CD4-positive, CD25-positive, alpha-beta regulatory T cell (primary cell): ENCODE measurements around the gene RASA4. TPM values are rescaled to one million over a fixed set of nuclear protein-coding genes. Genes with fewer than 3 reads are reported as not detected.
"Not testable (repeated sequence)": the region's sequence is repeated elsewhere in the genome, so short reads cannot be mapped to it uniquely, and the experiment has no call there.

ENCODE experiments used
- ATAC-seq, 2 donors: fragments of 150-1000 bp; cut with Tn5 transposase; one replicate each; pipeline ENCODE4 v1.10.0; 2021; ENCODE audit warnings: low read depth in 2 of 2, moderate number of reproducible peaks in 2 of 2, moderate library complexity in 1 of 2
- DNase-seq, 3 donors: peaks; one replicate each; pipeline versions ENCODE4 v3.0.0 to v3.0.0-alpha.2; 2012 to 2022; ENCODE audit warnings: mixed read lengths in 1 of 3
- H3K27ac ChIP-seq: one replicate; pipeline ENCODE4 v1.7.0; 2013; ENCODE audit warnings: mild to moderate bottlenecking, low read length; ENCODE audit not compliant: insufficient read depth, poor library complexity, severe bottlenecking
- H3K27me3 ChIP-seq: one replicate; pipeline ENCODE4 v1.7.0; 2013; ENCODE audit warnings: low read length; ENCODE audit not compliant: control insufficient read depth, insufficient read depth
- H3K36me3 ChIP-seq: one replicate; pipeline ENCODE4 v1.7.0; 2013; ENCODE audit warnings: mild to moderate bottlenecking, low read length, moderate library complexity; ENCODE audit not compliant: control insufficient read depth, insufficient read depth
- H3K4me1 ChIP-seq: 2 replicates; pipeline ENCODE4 v1.7.0; 2013; ENCODE audit warnings: mild to moderate bottlenecking, low read length; ENCODE audit not compliant: insufficient read depth, control insufficient read depth, poor library complexity, severe bottlenecking
- H3K4me3 ChIP-seq: one replicate; pipeline ENCODE4 v1.7.0; 2013; ENCODE audit warnings: low read depth, mild to moderate bottlenecking, low read length, moderate library complexity
- H3K9me3 ChIP-seq, 2 experiments: 1 replicate in 1 of 2; 2 replicates in 1 of 2; pipeline ENCODE4 v1.7.0; 2013; ENCODE audit warnings: low read length in 2 of 2, mild to moderate bottlenecking in 1 of 2, moderate library complexity in 1 of 2; ENCODE audit not compliant: control insufficient read depth in 2 of 2
- H3K27ac Mint-ChIP-seq, 3 donors: one replicate each; pipeline ENCODE4 v1.8.0; 2020 to 2022; ENCODE audit warnings: mild to moderate bottlenecking in 3 of 3, mixed read lengths in 3 of 3, moderate library complexity in 2 of 3
- H3K27me3 Mint-ChIP-seq: one replicate; pipeline ENCODE4 v1.8.0; 2022; ENCODE audit warnings: mild to moderate bottlenecking, mixed read lengths
- H3K36me3 Mint-ChIP-seq: one replicate; pipeline ENCODE4 v1.8.0; 2020; ENCODE audit warnings: mixed read lengths
- H3K4me1 Mint-ChIP-seq, 4 donors: one replicate each; pipeline ENCODE4 v1.8.0; 2020 to 2022; ENCODE audit warnings: mixed read lengths in 4 of 4, mild to moderate bottlenecking in 1 of 4
- H3K4me3 Mint-ChIP-seq, 4 donors: one replicate each; pipeline ENCODE4 v1.8.0; 2020 to 2022; ENCODE audit warnings: mild to moderate bottlenecking in 4 of 4, mixed read lengths in 4 of 4, moderate library complexity in 3 of 4
- H3K9me3 Mint-ChIP-seq, 7 donors: one replicate each; pipeline ENCODE4 v1.8.0; 2020 to 2022; ENCODE audit warnings: mixed read lengths in 7 of 7, mild to moderate bottlenecking in 3 of 7, moderate library complexity in 2 of 7
- polyA plus RNA-seq, 4 donors: library from polyadenylated mRNA; unstranded; fragments of 300-500 nt; fragmentation: Illumina TruSeq; gene quantifications; one replicate each; pipeline ENCODE4 v1.2.3, GENCODE V29; 2021
- total RNA-seq: library from RNA; stranded (reverse); gene quantifications from one replicate; pipeline ENCODE4 v1.2.3, GENCODE V29; 2022

The RASA4 gene
- total and polyA plus RNA-seq, 5 donors from 2014 or later: 17.7 to 67.5 (median 20.2) TPM

DNA sequence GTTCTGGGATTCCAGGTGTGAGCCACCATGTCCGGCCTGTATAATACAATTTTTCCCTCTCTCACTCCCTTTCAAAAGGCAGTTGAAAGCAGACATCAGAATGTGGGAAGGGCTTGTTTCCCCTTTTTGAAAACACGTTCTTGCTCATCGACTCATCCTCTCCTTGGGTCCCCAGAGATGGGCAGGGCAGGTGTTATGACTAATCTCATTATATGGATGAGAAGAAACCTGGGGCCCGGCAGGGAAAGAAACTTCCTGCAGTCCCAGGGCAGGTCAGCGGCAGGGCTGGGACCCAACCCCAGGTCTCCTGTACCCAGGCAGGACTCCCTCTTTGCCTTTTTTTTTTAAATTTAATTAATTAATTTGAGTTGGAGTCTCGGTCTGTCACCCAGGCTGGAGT is 70.2 kb downstream of the RASA4 start:
- H3K27me3 Mint-ChIP-seq, H3K27me3 ChIP-seq, ATAC-seq, H3K4me3 Mint-ChIP-seq, H3K36me3 ChIP-seq, DNase-seq, H3K4me1 Mint-ChIP-seq, H3K9me3 Mint-ChIP-seq, H3K4me3 ChIP-seq, H3K27ac ChIP-seq, H3K9me3 ChIP-seq, H3K36me3 Mint-ChIP-seq, H3K27ac Mint-ChIP-seq, H3K4me1 ChIP-seq: not testable (repeated sequence)

DNA sequence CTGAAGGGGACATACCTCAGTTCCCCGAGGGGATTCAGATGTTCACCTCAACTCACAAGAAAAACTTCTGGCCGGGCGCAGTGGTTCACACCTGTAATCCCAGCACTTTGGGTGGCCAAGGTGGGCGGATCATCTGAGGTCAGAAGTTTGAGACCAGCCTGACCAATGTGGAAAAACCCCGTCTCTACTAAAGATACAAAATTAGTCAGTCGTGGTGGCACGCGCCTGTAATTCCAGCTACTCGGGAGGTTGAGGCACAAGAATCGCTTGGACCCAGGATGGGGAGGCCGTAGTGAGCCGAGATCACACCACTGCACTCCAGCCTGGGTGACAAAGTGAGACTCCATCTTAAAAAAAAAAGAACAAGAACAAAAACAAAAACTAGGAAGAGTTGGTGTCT is 71.3 kb downstream of the RASA4 start:
- not testable (repeated sequence) for H3K36me3 ChIP-seq, H3K4me3 Mint-ChIP-seq, H3K9me3 Mint-ChIP-seq, H3K36me3 Mint-ChIP-seq, H3K4me1 ChIP-seq, H3K27ac Mint-ChIP-seq, ATAC-seq, DNase-seq, H3K27me3 ChIP-seq, H3K4me1 Mint-ChIP-seq, H3K27ac ChIP-seq, H3K4me3 ChIP-seq, H3K27me3 Mint-ChIP-seq, H3K9me3 ChIP-seq

DNA sequence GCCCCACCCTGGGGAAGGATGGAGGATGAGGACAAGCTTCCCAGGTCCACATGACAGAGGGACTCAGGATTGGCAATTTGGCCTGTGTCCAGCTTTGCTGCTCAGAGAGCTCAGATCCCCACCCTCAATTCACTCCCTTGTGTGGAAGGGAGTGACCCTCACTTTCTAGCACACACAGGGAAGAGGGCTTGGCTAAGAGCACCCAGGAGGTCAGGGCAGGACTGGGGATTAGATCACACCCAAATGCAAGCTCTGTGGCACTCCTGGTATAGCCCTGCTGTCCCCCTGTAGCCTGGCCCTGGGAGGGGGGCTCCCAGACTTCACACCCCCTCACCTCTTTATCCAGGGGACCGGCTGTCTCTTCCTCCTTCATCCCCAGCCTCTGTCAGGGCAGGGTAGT is 72.2 kb downstream of the RASA4 start:
- H3K36me3 Mint-ChIP-seq, H3K27me3 Mint-ChIP-seq, H3K27ac Mint-ChIP-seq, H3K4me3 ChIP-seq, H3K36me3 ChIP-seq, DNase-seq, H3K9me3 ChIP-seq, ATAC-seq, H3K9me3 Mint-ChIP-seq, H3K27ac ChIP-seq, H3K27me3 ChIP-seq, H3K4me1 Mint-ChIP-seq, H3K4me3 Mint-ChIP-seq, H3K4me1 ChIP-seq: not testable (repeated sequence)

DNA sequence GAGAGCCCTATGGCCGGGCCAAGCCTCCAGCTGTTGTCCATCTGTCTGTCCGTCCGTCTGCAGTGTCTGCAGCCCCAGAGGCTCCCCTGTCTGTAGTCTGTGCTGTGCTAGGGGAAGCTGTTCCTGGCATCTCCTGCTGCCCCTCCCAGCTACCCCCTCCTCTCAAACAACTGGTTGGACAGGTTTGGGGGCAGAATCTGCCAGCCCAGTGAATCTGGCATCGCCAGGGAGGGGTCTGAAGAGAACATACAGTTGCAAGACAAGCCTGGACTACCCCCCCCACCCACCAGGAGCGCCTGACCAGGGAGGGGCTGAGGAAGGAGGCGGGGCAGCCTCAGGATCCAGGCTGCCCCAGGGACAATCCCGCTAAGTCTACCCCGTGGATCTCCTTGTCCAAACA is 73.0 kb downstream of the RASA4 start, which contains the start of gene UPK3BL2:
UPK3BL2 (minus strand) TSS at position 101 of the 400 bp plus-strand sequence; CDS start at position 41, 60 bp downstream.
- H3K4me3 ChIP-seq, H3K4me1 Mint-ChIP-seq, H3K36me3 ChIP-seq, H3K4me3 Mint-ChIP-seq, H3K27me3 ChIP-seq, ATAC-seq, H3K27ac Mint-ChIP-seq, H3K27ac ChIP-seq, H3K36me3 Mint-ChIP-seq, H3K9me3 Mint-ChIP-seq, H3K4me1 ChIP-seq, H3K27me3 Mint-ChIP-seq, H3K9me3 ChIP-seq, DNase-seq: not testable (repeated sequence)

DNA sequence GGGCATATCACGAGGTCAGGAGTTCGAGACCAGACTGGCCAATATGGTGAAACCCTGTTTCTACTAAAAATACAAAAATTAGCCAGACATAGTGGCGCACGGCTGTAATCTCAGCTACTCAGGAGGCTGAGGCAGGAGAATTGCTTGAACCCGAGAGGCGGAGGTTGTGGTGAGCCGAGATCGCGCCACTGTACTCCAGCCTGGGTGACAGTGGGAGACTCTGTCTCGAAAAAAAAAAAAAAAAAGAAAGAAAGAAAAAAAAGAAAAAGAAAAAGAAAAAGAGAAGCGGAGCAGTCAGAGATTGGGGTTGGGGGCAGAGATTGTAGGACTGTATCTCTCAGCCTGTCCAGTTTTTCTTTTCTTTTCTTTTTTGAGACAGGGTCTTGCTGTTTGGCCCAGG is 73.8 kb downstream of the RASA4 start:
- not testable (repeated sequence) for H3K36me3 Mint-ChIP-seq, H3K27ac ChIP-seq, H3K36me3 ChIP-seq, H3K4me1 Mint-ChIP-seq, H3K4me3 ChIP-seq, H3K9me3 ChIP-seq, H3K27me3 Mint-ChIP-seq, H3K27me3 ChIP-seq, ATAC-seq, H3K4me1 ChIP-seq, H3K9me3 Mint-ChIP-seq, H3K4me3 Mint-ChIP-seq, H3K27ac Mint-ChIP-seq, DNase-seq

DNA sequence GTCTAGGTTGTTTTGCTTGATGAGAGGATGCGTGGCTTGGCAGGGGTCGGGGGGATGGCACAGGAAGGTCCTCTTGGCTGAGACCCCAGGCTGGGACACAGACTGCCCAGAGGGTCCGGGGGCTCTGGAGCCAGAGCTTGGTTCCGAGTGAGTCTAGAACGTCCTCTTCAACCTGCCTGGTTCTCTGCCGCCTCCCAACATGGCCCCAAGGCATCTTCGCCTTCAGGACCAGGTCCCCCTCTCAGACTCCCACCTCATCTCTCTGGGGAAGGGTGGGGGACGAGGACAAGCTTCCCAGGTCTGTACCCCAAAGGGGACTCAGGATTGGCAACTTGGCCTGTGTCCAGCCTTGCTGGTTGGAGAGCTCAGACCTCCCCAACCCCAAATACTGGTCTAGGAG is 74.5 kb downstream of the RASA4 start:
- not testable (repeated sequence) for H3K4me1 ChIP-seq, H3K9me3 Mint-ChIP-seq, H3K27me3 ChIP-seq, DNase-seq, H3K4me1 Mint-ChIP-seq, H3K36me3 ChIP-seq, H3K27me3 Mint-ChIP-seq, H3K36me3 Mint-ChIP-seq, H3K9me3 ChIP-seq, H3K27ac Mint-ChIP-seq, H3K27ac ChIP-seq, ATAC-seq, H3K4me3 Mint-ChIP-seq, H3K4me3 ChIP-seq

DNA sequence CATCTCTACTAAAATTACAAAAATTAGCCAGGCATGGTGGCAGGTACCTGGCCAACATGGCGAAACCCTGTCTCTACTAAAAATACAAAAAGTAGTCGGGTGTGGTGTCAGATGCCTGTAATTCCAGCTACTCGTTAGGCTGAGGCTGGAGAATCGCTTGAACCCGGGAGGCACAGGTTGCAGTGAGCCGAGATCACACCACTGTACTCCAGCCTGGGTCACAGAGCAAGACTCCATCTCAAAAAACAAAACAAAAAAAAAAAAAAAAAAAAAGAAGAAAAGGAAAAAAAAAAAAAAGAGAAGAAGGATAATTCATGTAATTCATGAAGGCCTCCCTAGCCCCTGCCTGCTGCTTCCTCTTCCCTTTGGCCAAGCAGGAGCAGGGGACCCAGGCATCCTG is 76.0 kb downstream of the RASA4 start:
- not testable (repeated sequence) for H3K27me3 ChIP-seq, H3K27ac ChIP-seq, H3K27ac Mint-ChIP-seq, H3K36me3 Mint-ChIP-seq, H3K4me3 Mint-ChIP-seq, H3K9me3 Mint-ChIP-seq, H3K4me3 ChIP-seq, H3K4me1 Mint-ChIP-seq, H3K36me3 ChIP-seq, H3K4me1 ChIP-seq, H3K27me3 Mint-ChIP-seq, DNase-seq, ATAC-seq, H3K9me3 ChIP-seq

DNA sequence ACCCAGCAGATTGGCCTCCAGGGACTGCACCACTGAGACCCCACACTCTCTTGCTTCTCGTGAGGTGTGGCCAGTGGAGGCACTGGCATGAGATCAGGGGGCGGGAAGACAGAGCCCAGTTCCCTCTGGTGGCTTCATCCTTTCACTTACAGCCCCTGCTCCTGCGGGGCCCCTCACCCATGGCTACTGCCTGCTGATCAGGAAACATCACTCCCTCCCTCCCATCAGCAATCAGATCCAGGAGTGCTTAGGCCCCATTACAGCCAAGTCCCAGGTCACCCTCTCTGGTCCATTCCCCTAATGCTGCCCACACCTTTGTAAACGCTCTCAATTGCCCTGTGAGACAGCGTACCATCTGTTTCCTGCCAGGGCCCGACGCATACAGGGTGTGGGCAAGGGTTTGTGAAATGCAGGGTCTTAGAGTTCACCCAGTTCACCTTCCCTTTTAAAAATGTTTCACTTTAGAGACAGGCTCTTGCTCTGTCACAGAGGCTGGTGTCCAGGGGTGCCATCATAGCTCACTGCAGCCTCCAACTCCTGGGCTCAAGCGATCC is 81.4 kb downstream of the RASA4 start:
- H3K27me3 ChIP-seq, H3K4me3 ChIP-seq, H3K9me3 ChIP-seq, H3K36me3 Mint-ChIP-seq, H3K27ac Mint-ChIP-seq, H3K4me1 Mint-ChIP-seq, H3K27me3 Mint-ChIP-seq, H3K27ac ChIP-seq, H3K9me3 Mint-ChIP-seq, DNase-seq, ATAC-seq, H3K36me3 ChIP-seq, H3K4me3 Mint-ChIP-seq, H3K4me1 ChIP-seq: not testable (repeated sequence)
